CD4-positive, alpha-beta T cell (primary cell): Measurements from ENCODE around the gene ASB6. TPM values are rescaled to one million over a fixed set of nuclear protein-coding genes. Genes with fewer than 3 reads are reported as not detected.

ENCODE experiments used
- ATAC-seq: fragments of 200-7000 bp; cut with Tn5 transposase; one replicate; pipeline ENCODE4 v1.10.0; 2022; ENCODE audit warnings: mild to moderate bottlenecking; ENCODE audit not compliant: poor library complexity
- CTCF ChIA-PET: fragments of 350-600 bp; sonication (Branson Sonifier 250); formaldehyde crosslinking; loops from one replicate; lab custom pipeline; 2021; ENCODE audit warnings: antibody characterized with exemption, inconsistent platforms; lab: Charles Lee
- POLR2A ChIA-PET: fragments of 350-600 bp; sonication (Branson Sonifier 250); formaldehyde crosslinking; loops from one replicate; lab custom pipeline; 2021; ENCODE audit warnings: antibody characterized with exemption, inconsistent platforms; lab: Charles Lee
- DNase-seq, 14 experiments: peaks; one replicate each; pipeline ENCODE4 v3.0.0-alpha.2; 2013 to 2020; ENCODE audit warnings: mixed read lengths in 2 of 14
- H3K27ac ChIP-seq, 2 donors: one replicate each; pipeline versions ENCODE4 v1.5.1 to v1.7.0; 2013; ENCODE audit warnings: low read length in 2 of 2, low read depth in 1 of 2, mild to moderate bottlenecking in 1 of 2
- H3K27me3 ChIP-seq, 2 experiments: 1 replicate in 1 of 2; 2 replicates in 1 of 2; pipeline versions ENCODE4 v1.6.1 to v1.7.0; 2013; ENCODE audit warnings: low read length in 2 of 2, control low read depth in 1 of 2, mild to moderate bottlenecking in 1 of 2, moderate library complexity in 1 of 2; ENCODE audit not compliant: insufficient read depth in 2 of 2, control insufficient read depth in 1 of 2
- H3K36me3 ChIP-seq: one replicate; pipeline ENCODE4 v1.6.1; 2013; ENCODE audit warnings: low read length, control low read depth; ENCODE audit not compliant: insufficient read depth
- H3K4me1 ChIP-seq: one replicate; pipeline ENCODE4 v1.6.1; 2013; ENCODE audit warnings: low read length, control low read depth; ENCODE audit not compliant: insufficient read depth
- H3K4me3 ChIP-seq: one replicate; pipeline ENCODE4 v1.5.1; 2013; ENCODE audit warnings: mild to moderate bottlenecking, low read length, moderate library complexity
- H3K9me3 ChIP-seq, 2 experiments: 1 replicate in 1 of 2; 2 replicates in 1 of 2; pipeline versions ENCODE4 v1.6.1 to v1.7.0; 2013; ENCODE audit warnings: low read length in 2 of 2, mild to moderate bottlenecking in 2 of 2, control low read depth in 1 of 2, moderate library complexity in 1 of 2; ENCODE audit not compliant: control insufficient read depth in 1 of 2, insufficient read depth in 1 of 2
- H3K27ac Mint-ChIP-seq: one replicate; pipeline ENCODE4 v1.8.0; 2020; ENCODE audit warnings: mixed read lengths
- H3K27me3 Mint-ChIP-seq: one replicate; pipeline ENCODE4 v1.8.0; 2021; ENCODE audit warnings: mixed read lengths
- H3K36me3 Mint-ChIP-seq: one replicate; pipeline ENCODE4 v1.8.0; 2021; ENCODE audit warnings: low read depth, mixed read lengths
- H3K4me1 Mint-ChIP-seq: one replicate; pipeline ENCODE4 v1.8.0; 2021; ENCODE audit warnings: low read depth, mixed read lengths
- H3K4me3 Mint-ChIP-seq: one replicate; pipeline ENCODE4 v1.8.0; 2020; ENCODE audit warnings: mild to moderate bottlenecking, mixed read lengths
- H3K9me3 Mint-ChIP-seq: one replicate; pipeline ENCODE4 v1.8.0; 2020; ENCODE audit warnings: mixed read lengths
- intact Hi-C, 2 experiments: fragments of 100-400 bp; cut with DNase I in 1 of 2; cut with micrococcal nuclease in 1 of 2; formaldehyde crosslinking; loops; one replicate each; pipeline versions ENCODE4 v1.15.1 to v1.9.0; 2023 to 2025; cut with DNase I, micrococcal nuclease
- total RNA-seq, 174 experiments: library from RNA in 2 of 174; stranded (reverse) in 2 of 174; gene quantifications; one replicate each; pipeline ENCODE4 v1.2.3 and lab custom pipeline; 2021 to 2026
- TF ChIP-seq, protein P1 (sequence below): fragments of 200-600 bp; IDR thresholded peaks from one replicate; pipeline ENCODE4 v1.8.0; 2022; ENCODE audit warnings: antibody characterized with exemption, mild to moderate bottlenecking

ASB6 gene
- total RNA-seq, 2 experiments from 2014 or later = 28.5 to 29.3 TPM

DNA sequence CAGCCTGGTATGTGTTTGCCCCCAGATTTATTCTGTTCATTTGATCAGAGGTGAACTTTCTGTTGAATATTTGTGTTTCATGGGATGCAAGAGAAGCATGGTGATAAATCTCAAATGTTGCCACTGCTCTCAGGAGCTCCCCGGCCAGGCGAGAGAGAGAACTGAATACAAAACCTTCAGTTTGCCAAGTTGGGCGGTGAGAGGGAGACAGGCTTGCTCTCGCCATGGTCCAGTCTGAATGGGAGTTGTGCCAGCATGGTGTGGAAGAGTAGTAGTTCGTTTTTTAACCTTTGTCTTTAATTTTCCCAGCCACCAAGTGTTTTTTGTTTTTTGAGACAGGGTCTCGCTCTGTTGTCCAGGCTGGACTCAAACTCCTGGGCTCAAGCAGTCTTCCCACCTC is 13.2 kb downstream of the ASB6 start:
- ChIA-PET CTCF (interaction anchor here (0.6 kb wide), 1 partner anchor 573 kb away, joined by 3 read pairs; no protein-coding TSS in a partner anchor), POLR2A (no interaction called here)
- peaks cover 69% of the 10 kb centered on the region for H3K4me1 Mint-ChIP-seq
- peak overlapping the region; percentile 94 for H3K27ac Mint-ChIP-seq
- TF ChIP-seq, protein P1, sequence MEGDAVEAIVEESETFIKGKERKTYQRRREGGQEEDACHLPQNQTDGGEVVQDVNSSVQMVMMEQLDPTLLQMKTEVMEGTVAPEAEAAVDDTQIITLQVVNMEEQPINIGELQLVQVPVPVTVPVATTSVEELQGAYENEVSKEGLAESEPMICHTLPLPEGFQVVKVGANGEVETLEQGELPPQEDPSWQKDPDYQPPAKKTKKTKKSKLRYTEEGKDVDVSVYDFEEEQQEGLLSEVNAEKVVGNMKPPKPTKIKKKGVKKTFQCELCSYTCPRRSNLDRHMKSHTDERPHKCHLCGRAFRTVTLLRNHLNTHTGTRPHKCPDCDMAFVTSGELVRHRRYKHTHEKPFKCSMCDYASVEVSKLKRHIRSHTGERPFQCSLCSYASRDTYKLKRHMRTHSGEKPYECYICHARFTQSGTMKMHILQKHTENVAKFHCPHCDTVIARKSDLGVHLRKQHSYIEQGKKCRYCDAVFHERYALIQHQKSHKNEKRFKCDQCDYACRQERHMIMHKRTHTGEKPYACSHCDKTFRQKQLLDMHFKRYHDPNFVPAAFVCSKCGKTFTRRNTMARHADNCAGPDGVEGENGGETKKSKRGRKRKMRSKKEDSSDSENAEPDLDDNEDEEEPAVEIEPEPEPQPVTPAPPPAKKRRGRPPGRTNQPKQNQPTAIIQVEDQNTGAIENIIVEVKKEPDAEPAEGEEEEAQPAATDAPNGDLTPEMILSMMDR = no peak
- no peaks in the 10 kb centered on the region for H3K27me3 ChIP-seq
- H3K9me3 Mint-ChIP-seq = no peaks in the 10 kb centered on the region
- H3K36me3 Mint-ChIP-seq = peaks cover 51% of the 10 kb centered on the region
- intact Hi-C loops = loop anchor here (5.0 to 10.0 kb wide), 3 partner anchors 176 to 601 kb away; partner anchors contain the start of genes IER5L (in 1 of the 2), SH3GLB2 (in 1 of the 2) and TOR1B (in 1 of the 2)
- ATAC-seq (no peak), DNase-seq (no peak)
- H3K27ac ChIP-seq = no peak overlapping the region
- peak overlapping the region; percentile 42 for H3K4me3 Mint-ChIP-seq
- peaks cover 83% of the 10 kb centered on the region for H3K4me1 ChIP-seq
- no peaks in the 10 kb centered on the region for H3K27me3 Mint-ChIP-seq
- no peak overlapping the region for H3K4me3 ChIP-seq
- H3K9me3 ChIP-seq = no peaks in the 10 kb centered on the region
- peaks cover 37% of the 10 kb centered on the region for H3K36me3 ChIP-seq

DNA sequence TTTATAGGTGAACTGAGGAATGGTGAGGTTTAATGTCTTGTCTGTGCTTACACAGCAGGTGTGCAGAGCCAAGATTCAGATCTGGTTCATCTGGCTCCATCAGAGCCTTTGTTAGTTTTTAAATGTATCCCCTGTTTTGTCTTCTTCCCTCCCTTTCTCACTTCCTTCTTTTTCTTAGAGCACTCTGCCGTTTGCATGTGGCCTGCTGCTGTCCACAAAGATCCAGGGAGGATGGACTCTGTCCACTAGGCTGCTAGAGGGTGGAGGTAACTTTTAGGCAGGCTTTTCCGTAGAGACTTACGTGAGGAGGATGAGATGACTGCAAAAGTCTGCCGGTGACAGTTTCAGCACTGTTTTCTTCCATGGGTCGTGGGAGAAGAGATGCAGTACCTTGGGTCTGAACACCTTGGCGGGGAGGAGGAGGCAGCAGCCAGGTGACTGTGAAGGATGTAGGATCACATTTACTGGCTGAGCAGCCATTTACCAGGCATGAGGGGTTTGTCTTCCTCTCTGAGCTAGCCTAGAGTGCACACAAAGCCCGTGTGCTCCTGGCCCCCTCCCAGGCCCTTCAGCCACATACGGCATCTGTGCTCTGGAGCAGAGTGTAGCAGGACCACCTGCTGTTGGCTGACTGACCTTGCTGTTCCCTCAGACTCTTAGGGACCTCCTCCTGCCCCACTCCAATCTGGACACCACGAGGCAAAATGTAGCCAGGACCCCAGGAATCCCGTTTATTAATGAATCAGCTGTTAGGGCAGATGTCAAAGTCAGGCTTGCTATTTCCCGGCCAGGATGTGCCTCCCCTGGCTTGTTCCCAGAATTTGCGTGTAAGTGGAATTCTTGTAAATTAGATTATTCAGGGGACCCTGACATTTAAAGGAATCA is 14.2 kb downstream of the ASB6 start:
- no peaks in the 10 kb centered on the region for H3K9me3 ChIP-seq
- peaks cover 69% of the 10 kb centered on the region for H3K4me1 Mint-ChIP-seq
- H3K27me3 Mint-ChIP-seq = peaks cover 4% of the 10 kb centered on the region
- H3K4me3 Mint-ChIP-seq = peak overlapping the region; percentile 94
- ChIA-PET POLR2A (interaction anchor here (3.1 to 4.4 kb wide), 4 partner anchors 12 to 599 kb away, joined by 8 to 53 read pairs (median 34); partner anchors contain the start of genes ASB6 and SH3GLB2), CTCF (interaction anchor here (1.0 kb wide), 1 partner anchor 110 kb away, joined by 3 read pairs; no protein-coding TSS in a partner anchor)
- H3K4me1 ChIP-seq = peaks cover 82% of the 10 kb centered on the region
- peaks cover 42% of the 10 kb centered on the region for H3K36me3 Mint-ChIP-seq
- no peaks in the 10 kb centered on the region for H3K27me3 ChIP-seq
- H3K36me3 ChIP-seq = peaks cover 29% of the 10 kb centered on the region
- H3K27ac ChIP-seq = peak overlapping the region; percentile 77 to 98
- ATAC-seq (no peak), DNase-seq (no peak)
- H3K27ac Mint-ChIP-seq = peak overlapping the region; percentile 94
- intact Hi-C loops = loop anchor here (5.0 to 10.0 kb wide), 3 partner anchors 177 to 600 kb away; partner anchors contain the start of genes IER5L (in 1 of the 2), SH3GLB2 (in 1 of the 2) and TOR1B (in 1 of the 2)
- TF ChIP-seq, protein P1 = no peak
- H3K4me3 ChIP-seq = peak overlapping the region; percentile 75
- no peaks in the 10 kb centered on the region for H3K9me3 Mint-ChIP-seq

DNA sequence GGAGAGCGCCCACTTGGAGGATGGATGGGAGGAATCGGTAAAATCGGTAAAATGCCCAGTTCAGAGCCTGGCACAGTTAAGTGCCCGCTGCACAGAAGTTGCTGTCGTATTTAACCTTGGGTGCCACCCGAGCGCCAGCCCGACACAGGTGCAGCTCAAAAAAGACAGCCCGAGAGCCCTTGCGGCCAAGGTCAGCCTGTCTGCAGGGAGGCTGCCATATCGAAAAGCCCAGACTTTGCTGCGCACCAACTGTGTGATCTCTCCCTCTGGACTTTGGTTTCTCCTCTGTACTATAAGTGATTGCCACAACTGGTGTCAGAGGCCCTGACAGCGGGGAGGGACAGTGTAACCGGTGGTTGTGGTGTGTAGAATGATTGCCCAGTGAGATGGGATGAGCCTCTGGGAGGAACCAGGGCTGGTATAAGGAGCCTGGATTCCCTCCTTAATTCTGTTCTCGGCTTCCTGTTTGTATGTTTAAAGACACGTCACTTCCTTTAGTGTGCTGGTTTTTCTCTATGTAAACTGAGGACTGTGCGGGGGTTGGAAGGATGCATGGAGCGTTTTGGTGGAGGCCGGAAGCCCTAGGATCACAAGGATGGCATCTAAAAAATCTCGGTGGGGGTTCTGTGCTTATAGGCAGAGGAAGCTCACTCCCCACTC is 15.2 kb downstream of the ASB6 start:
- peak overlapping the region; percentile 94 for H3K4me3 Mint-ChIP-seq
- peaks cover 32% of the 10 kb centered on the region for H3K36me3 Mint-ChIP-seq
- Histone ChIP-seq H3K9me3 (peaks cover 0 to 3% of the 10 kb centered on the region in 2 experiments), H3K27ac (peak overlapping the region; percentile 77 to 98), H3K36me3 (peaks cover 22% of the 10 kb centered on the region), H3K4me3 (peak overlapping the region; percentile 75), H3K4me1 (peaks cover 74% of the 10 kb centered on the region), H3K27me3 (peaks cover 0 to 4% of the 10 kb centered on the region in 2 experiments)
- ATAC-seq (peak; percentile 27), DNase-seq (peak in 12 of 14 experiments; percentile 31 to 76 (median 42))
- ChIA-PET CTCF (interaction anchor here (0.9 to 4.3 kb wide), 3 partner anchors 111 to 495 kb away, joined by 3 to 38 read pairs (median 4); no protein-coding TSS in a partner anchor), POLR2A (interaction anchor here (0.7 to 4.4 kb wide), 14 partner anchors 13 to 1122 kb away, joined by 3 to 53 read pairs (median 7); partner anchors contain the start of genes ASB6, GLE1, IER5L and PTPA)
- peaks cover 66% of the 10 kb centered on the region for H3K4me1 Mint-ChIP-seq
- intact Hi-C loops = loop anchor here (1.0 to 10.0 kb wide), 4 partner anchors 15 to 599 kb away; partner anchors contain the start of genes IER5L (in 1 of the 2), SH3GLB2 (in 1 of the 2) and TOR1B (in 1 of the 2)
- peaks cover 7% of the 10 kb centered on the region for H3K27me3 Mint-ChIP-seq
- peak overlapping the region; percentile 94 for H3K27ac Mint-ChIP-seq
- TF ChIP-seq, protein P1 = no peak
- H3K9me3 Mint-ChIP-seq = no peaks in the 10 kb centered on the region
